Neuronal stem cell (in vitro differentiated cells): ENCODE measurements around the gene CFAP126.

Experiments
- DNase-seq: peaks from one replicate; pipeline ENCODE4 v3.0.0-alpha.2; 2013; ENCODE audit warnings: low spot score
- H2AFZ ChIP-seq: one replicate; pipeline ENCODE4 v1.6.1; 2013; ENCODE audit warnings: mild to moderate bottlenecking, low read length, inconsistent platforms
- H2AK5ac ChIP-seq: 2 replicates; pipeline ENCODE4 v1.6.1; 2013; ENCODE audit warnings: low read depth, mild to moderate bottlenecking, inconsistent platforms, low read length, moderate library complexity, mixed read lengths
- H2BK120ac ChIP-seq: 2 replicates; pipeline ENCODE4 v1.6.1; 2013; ENCODE audit warnings: low read depth, mild to moderate bottlenecking, inconsistent platforms, low read length, moderate library complexity, mixed read lengths
- H2BK12ac ChIP-seq: one replicate; pipeline ENCODE4 v1.6.1; 2013; ENCODE audit warnings: low read length, inconsistent platforms
- H2BK15ac ChIP-seq: 2 replicates; pipeline ENCODE4 v1.6.1; 2013; ENCODE audit warnings: mild to moderate bottlenecking, low read length, inconsistent platforms, mixed read lengths
- H2BK5ac ChIP-seq: one replicate; pipeline ENCODE4 v1.6.1; 2013; ENCODE audit warnings: inconsistent platforms, mild to moderate bottlenecking, low read length, moderate library complexity
- H3K14ac ChIP-seq: one replicate; pipeline ENCODE4 v1.6.1; 2013; ENCODE audit warnings: low read length, inconsistent platforms
- H3K18ac ChIP-seq: 2 replicates; pipeline ENCODE4 v1.6.1; 2013; ENCODE audit warnings: low read length, inconsistent platforms
- H3K23ac ChIP-seq: 2 replicates; pipeline ENCODE4 v1.6.1; 2013; ENCODE audit warnings: low read depth, mild to moderate bottlenecking, mixed read lengths, low read length, inconsistent platforms; ENCODE audit not compliant: poor library complexity
- H3K27ac ChIP-seq: replicated peaks from 3 replicates; pipeline ENCODE4 v1.5.1; 2013; ENCODE audit warnings: low read length, inconsistent platforms
- H3K27me3 ChIP-seq, 3 experiments: 2 replicates each; pipeline ENCODE4 v1.6.1; 2013; ENCODE audit warnings: low read length in 3 of 3, mild to moderate bottlenecking in 2 of 3, inconsistent platforms in 1 of 3, low read depth in 1 of 3, mixed read lengths in 1 of 3, moderate library complexity in 1 of 3; ENCODE audit not compliant: control insufficient read depth in 3 of 3, insufficient read depth in 3 of 3
- H3K36me3 ChIP-seq, 2 donors: replicated peaks in 1 of 2; 2 replicates each; pipeline ENCODE4 v1.6.1; 2013; ENCODE audit warnings: low read length in 2 of 2; ENCODE audit not compliant: control insufficient read depth in 2 of 2, insufficient read depth in 2 of 2
- H3K4ac ChIP-seq: 2 replicates; pipeline ENCODE4 v1.6.1; 2013; ENCODE audit warnings: inconsistent platforms, mild to moderate bottlenecking, low read length, moderate library complexity
- H3K4me1 ChIP-seq, 2 donors: 1 replicate in 1 of 2; 2 replicates in 1 of 2; pipeline ENCODE4 v1.6.1; 2013; ENCODE audit warnings: low read length in 2 of 2, low read depth in 1 of 2; ENCODE audit not compliant: control insufficient read depth in 2 of 2, insufficient read depth in 1 of 2
- H3K4me2 ChIP-seq: one replicate; pipeline ENCODE4 v1.6.1; 2013; ENCODE audit warnings: mild to moderate bottlenecking, low read length, inconsistent platforms; ENCODE audit not compliant: insufficient read depth, poor library complexity, severe bottlenecking
- H3K4me3 ChIP-seq, 2 donors: 2 replicates each; pipeline ENCODE4 v1.5.1; 2013; ENCODE audit warnings: low read length in 2 of 2, mild to moderate bottlenecking in 2 of 2, inconsistent platforms in 1 of 2, moderate library complexity in 1 of 2
- H3K79me1 ChIP-seq: one replicate; pipeline ENCODE4 v1.6.1; 2013; ENCODE audit warnings: low read depth, mild to moderate bottlenecking, inconsistent platforms, low read length, moderate library complexity
- H3K9ac ChIP-seq: one replicate; pipeline ENCODE4 v1.6.1; 2013; ENCODE audit warnings: mild to moderate bottlenecking, low read depth, low read length, inconsistent platforms; ENCODE audit not compliant: poor library complexity
- H3K9me3 ChIP-seq, 2 donors: replicated peaks in 1 of 2; 2 replicates each; pipeline versions ENCODE3 to v1.6.1; 2013; ENCODE audit warnings: low read length in 2 of 2, mild to moderate bottlenecking in 2 of 2, inconsistent platforms in 1 of 2, low read depth in 1 of 2, mixed read lengths in 1 of 2, moderate library complexity in 1 of 2; ENCODE audit not compliant: control insufficient read depth in 2 of 2, insufficient read depth in 1 of 2
- H4K8ac ChIP-seq: one replicate; pipeline ENCODE4 v1.6.1; 2013; ENCODE audit warnings: low read depth, mild to moderate bottlenecking, inconsistent platforms, low read length, moderate library complexity
- H4K91ac ChIP-seq: one replicate; pipeline ENCODE4 v1.6.1; 2013; ENCODE audit warnings: low read length, low read depth, mild to moderate bottlenecking, inconsistent platforms; ENCODE audit not compliant: poor library complexity
- WGBS, 2 donors: extraction: QIAGEN DNeasy Blood & Tissue Kit; methylation state at CpG; one replicate each; pipeline ENCODE4 v1.1.7; 2013; ENCODE audit warnings: missing lambda C conversion rate in 2 of 2, mixed read lengths in 1 of 2; ENCODE audit not compliant: insufficient read length in 2 of 2, insufficient replicate concordance in 1 of 2; ENCODE audit errors: extremely low coverage in 2 of 2; 5-methylcytosine and 5-hydroxymethylcytosine counted together

Gene CFAP126

GRCh38 chr1:161342177-161342576 lies 25.5 kb downstream of the CFAP126 start:
- WGBS, 2 donors = no CpG with 5 or more reads among the region's 2 CpGs
- Histone ChIP-seq H3K36me3 (peaks cover 10 to 83% of the 10 kb centered on the region in 2 donors), H3K4me1 (no peaks in the 10 kb centered on the region), H2AFZ (no peak overlapping the region), H3K4ac (no peak overlapping the region), H3K4me3 (no peak overlapping the region), H3K4me2 (no peak overlapping the region), H4K8ac (no peak overlapping the region), H3K18ac (no peak overlapping the region), H3K27me3 (no peaks in the 10 kb centered on the region), H3K14ac (no peak overlapping the region), H3K9me3 (no peaks in the 10 kb centered on the region), H2BK5ac (no peak overlapping the region), H3K27ac (no peak overlapping the region), H3K23ac (no peak overlapping the region), H2BK15ac (no peak overlapping the region), H2AK5ac (no peak overlapping the region), H2BK12ac (no peak overlapping the region), H3K79me1 (peaks cover 2% of the 10 kb centered on the region), H2BK120ac (no peak overlapping the region), H3K9ac (no peak overlapping the region), H4K91ac (no peak overlapping the region)
- no peak for DNase-seq

- Histone ChIP-seq H2AK5ac (no peak overlapping the region), H3K36me3 (peaks cover 9 to 93% of the 10 kb centered on the region in 2 donors), H2AFZ (no peak overlapping the region), H2BK12ac (no peak overlapping the region), H3K4me1 (no peaks in the 10 kb centered on the region), H3K79me1 (peaks cover 2% of the 10 kb centered on the region), H3K9me3 (no peaks in the 10 kb centered on the region), H2BK15ac (no peak overlapping the region), H3K14ac (no peak overlapping the region), H4K91ac (no peak overlapping the region), H3K4me3 (no peak overlapping the region), H3K4ac (no peak overlapping the region), H4K8ac (no peak overlapping the region), H2BK120ac (no peak overlapping the region), H2BK5ac (no peak overlapping the region), H3K27ac (no peak overlapping the region), H3K9ac (no peak overlapping the region), H3K4me2 (no peak overlapping the region), H3K23ac (no peak overlapping the region), H3K27me3 (no peaks in the 10 kb centered on the region), H3K18ac (no peak overlapping the region)
- DNase-seq = no peak
- WGBS, 2 donors = no CpG with 5 or more reads among the region's 3 CpGs
Measured at GRCh38 chr1:161335796-161336195, 31.9 kb downstream of the CFAP126 start.

GRCh38 chr1:161333166-161333565 lies 34.5 kb downstream of the CFAP126 start:
- Histone ChIP-seq H2BK120ac (no peak overlapping the region), H3K27ac (no peak overlapping the region), H3K27me3 (no peaks in the 10 kb centered on the region), H2AK5ac (no peak overlapping the region), H4K91ac (no peak overlapping the region), H4K8ac (no peak overlapping the region), H3K79me1 (no peaks in the 10 kb centered on the region), H3K23ac (no peak overlapping the region), H3K4ac (no peak overlapping the region), H3K9ac (no peak overlapping the region), H2BK15ac (no peak overlapping the region), H3K4me3 (no peak overlapping the region), H2AFZ (no peak overlapping the region), H3K36me3 (peaks cover 8 to 97% of the 10 kb centered on the region in 2 donors), H3K9me3 (no peaks in the 10 kb centered on the region), H3K4me1 (no peaks in the 10 kb centered on the region), H2BK12ac (no peak overlapping the region), H3K4me2 (no peak overlapping the region), H3K18ac (no peak overlapping the region), H2BK5ac (no peak overlapping the region), H3K14ac (no peak overlapping the region)
- no peak for DNase-seq
- no CpG with 5 or more reads among the region's 9 CpGs for WGBS, 2 donors

- no peak overlapping the region for H4K91ac ChIP-seq
- H3K9me3 ChIP-seq = no peaks in the 10 kb centered on the region
- H3K4me2 ChIP-seq = no peak overlapping the region
- H3K27me3 ChIP-seq = no peaks in the 10 kb centered on the region
- H3K36me3 ChIP-seq = peaks cover 17 to 90% of the 10 kb centered on the region in 2 donors
- H3K14ac ChIP-seq = no peak overlapping the region
- H3K4me1 ChIP-seq = no peaks in the 10 kb centered on the region
- H3K79me1 ChIP-seq = peaks cover 2% of the 10 kb centered on the region
- no peak overlapping the region for H2AK5ac ChIP-seq
- H3K4ac ChIP-seq = no peak overlapping the region
- no peak overlapping the region for H3K23ac ChIP-seq
- DNase-seq = no peak
- H2BK15ac ChIP-seq = no peak overlapping the region
- no peak overlapping the region for H3K27ac ChIP-seq
- no peak overlapping the region for H2BK12ac ChIP-seq
- no peak overlapping the region for H2BK5ac ChIP-seq
- no CpG with 5 or more reads among the region's 4 CpGs for WGBS, 2 donors
- no peak overlapping the region for H2AFZ ChIP-seq
- H3K9ac ChIP-seq = no peak overlapping the region
- no peak overlapping the region for H4K8ac ChIP-seq
- H2BK120ac ChIP-seq = no peak overlapping the region
- no peak overlapping the region for H3K4me3 ChIP-seq
- H3K18ac ChIP-seq = no peak overlapping the region
Measured at GRCh38 chr1:161330346-161330745, 37.3 kb downstream of the CFAP126 start.
